HepG2 (cell line): ENCODE measurements around the gene WDR83. TPM values are rescaled to one million over a fixed set of nuclear protein-coding genes. Genes with fewer than 3 reads are reported as not detected.

Source experiments
- AHR ChIP-seq: IDR thresholded peaks from 2 replicates; pipeline ENCODE4 v1.6.1; 2018; ENCODE audit warnings: missing genetic modification reagents, missing compliant biosample characterization
- CREB1 ChIP-seq, 2 experiments: fragments of 450-650 bp in 1 of 2; IDR thresholded peaks; 2 replicates each; pipeline ENCODE4 v1.6.1; 2016 to 2017; ENCODE audit warnings: control low read depth in 1 of 2, mild to moderate bottlenecking in 1 of 2, missing compliant biosample characterization in 1 of 2, missing genetic modification characterization in 1 of 2
- JUND ChIP-seq: sonication (generic); formaldehyde crosslinking; IDR thresholded peaks from 2 replicates; pipeline ENCODE4 v1.8.0; 2022; ENCODE audit warnings: mild to moderate bottlenecking, missing genetic modification reagents
- KDM5A ChIP-seq: fragments of 200-600 bp; sonication (generic); IDR thresholded peaks from 2 replicates; pipeline ENCODE4 v1.7.0; 2018; ENCODE audit warnings: antibody characterized with exemption, mild to moderate bottlenecking, low read length, borderline replicate concordance
- NR2F1 ChIP-seq, 2 experiments: fragments of 450-650 bp in 1 of 2; formaldehyde crosslinking in 1 of 2; IDR thresholded peaks; 2 replicates each; pipeline versions ENCODE4 v1.5.0 to v1.6.1; 2016 to 2020; ENCODE audit warnings: mild to moderate bottlenecking in 1 of 2, missing compliant biosample characterization in 1 of 2, missing genetic modification reagents in 1 of 2, moderate library complexity in 1 of 2
- PHB2 ChIP-seq: fragments of 450-650 bp; IDR thresholded peaks from 2 replicates; pipeline ENCODE4 v1.6.1; 2018; ENCODE audit not compliant: partially characterized antibody
- TBX3 ChIP-seq: fragments of 450-650 bp; IDR thresholded peaks from 2 replicates; pipeline ENCODE4 v1.6.1; 2017; ENCODE audit warnings: antibody characterized with exemption, mild to moderate bottlenecking, inconsistent platforms, borderline replicate concordance
- TEF ChIP-seq: sonication (generic); formaldehyde crosslinking; IDR thresholded peaks from 2 replicates; pipeline ENCODE4 v1.5.0; 2020; ENCODE audit warnings: missing genetic modification reagents
- THRA ChIP-seq: sonication (generic); formaldehyde crosslinking; IDR thresholded peaks from 2 replicates; pipeline ENCODE4 v1.4.0; 2020; ENCODE audit warnings: missing genetic modification reagents, borderline replicate concordance
- ZBTB1 ChIP-seq: sonication (generic); formaldehyde crosslinking; IDR thresholded peaks from 2 replicates; pipeline ENCODE4 v1.4.0; 2020; ENCODE audit warnings: missing genetic modification reagents, borderline replicate concordance
- ZNF18 ChIP-seq: sonication (generic); formaldehyde crosslinking; IDR thresholded peaks from 2 replicates; pipeline ENCODE4 v1.8.0; 2022; ENCODE audit warnings: mild to moderate bottlenecking, missing genetic modification reagents; ENCODE audit not compliant: insufficient replicate concordance
- ZNF24 ChIP-seq: fragments of 450-650 bp; IDR thresholded peaks from 2 replicates; pipeline ENCODE4 v1.6.1; 2017; ENCODE audit warnings: antibody characterized with exemption, mild to moderate bottlenecking
- ZNF552 ChIP-seq: sonication (generic); formaldehyde crosslinking; IDR thresholded peaks from 2 replicates; pipeline ENCODE4 v1.9.0; 2022; ENCODE audit warnings: missing genetic modification reagents, mild to moderate bottlenecking, borderline replicate concordance
- ZNF781 ChIP-seq: sonication (generic); formaldehyde crosslinking; IDR thresholded peaks from 2 replicates; pipeline ENCODE4 v1.5.1; 2020; ENCODE audit warnings: borderline replicate concordance, mild to moderate bottlenecking, missing genetic modification reagents; ENCODE audit errors: not compliant biosample characterization
- ZXDC ChIP-seq: sonication (generic); formaldehyde crosslinking; IDR thresholded peaks from 2 replicates; pipeline ENCODE4 v1.5.0; 2020; ENCODE audit warnings: mild to moderate bottlenecking, missing genetic modification reagents
- polyA plus RNA-seq, 8 experiments: library from polyadenylated mRNA; depleted of rRNA in 3 of 8; stranded (reverse) in 7 of 8; unstranded in 1 of 8; fragments of >200 nt; fragmentation: Illumina TruSeq in 4 of 8; extraction: Trizol in 4 of 8; gene quantifications; 2 replicates each; pipeline versions ENCODE4 v1.2.1 to v1.2.3, GENCODE V29; 2011 to 2016; ENCODE audit warnings: low read depth in 4 of 8, missing spikeins in 1 of 8, mixed read lengths in 1 of 8; ENCODE audit not compliant: insufficient read depth in 1 of 8
- total RNA-seq, 5 experiments: library from RNA; depleted of rRNA; stranded (reverse); fragments of >200 nt; fragmentation: Illumina TruSeq; extraction: Trizol; gene quantifications; 2 replicates each; pipeline ENCODE4 v1.2.3, GENCODE V29; 2016; ENCODE audit warnings: low read depth in 1 of 5

WDR83 gene
- total and polyA plus RNA-seq, 2 of the 13 experiments (the other 11 are each of a cell fraction or from before 2014, with no cell fraction given) = 4.5 to 10.7 TPM

GRCh38 chr19:12681074-12681987 is 14.7 kb downstream of the WDR83 start, which contains the start of gene DHPS (continued):
- no peak for TF ChIP-seq THRA (CRISPR knock-in tag)
- no peak for TF ChIP-seq ZXDC (CRISPR knock-in tag)
- TF ChIP-seq KDM5A = peak; percentile 92; the same call in 1 of the 2 replicates
- TF ChIP-seq PHB2 = no peak
- TF ChIP-seq TBX3 = no peak
- no peak for TF ChIP-seq NR2F1 (CRISPR knock-in tag; IDR thresholded peaks at IDR 0.05)
- no peak for TF ChIP-seq JUND (CRISPR knock-in tag)
- peak; percentile 77; the same call in 1 of the 2 replicates for TF ChIP-seq AHR (CRISPR knock-in tag)
- TF ChIP-seq ZNF24 = no peak
- TF ChIP-seq CREB1 (IDR thresholded peaks at IDR 0.05) = no peak; the same call in none of the 2 replicates
- TF ChIP-seq CREB1 (CRISPR knock-in tag; IDR thresholded peaks at IDR 0.05) = peak; percentile 68
- no peak for TF ChIP-seq ZNF18 (CRISPR knock-in tag)
- no peak for TF ChIP-seq ZBTB1 (CRISPR knock-in tag)
- TF ChIP-seq ZNF552 (CRISPR knock-in tag) = peak; percentile 78; the same call in 1 of the 2 replicates
- no peak for TF ChIP-seq TEF
- TF ChIP-seq ZNF781 = peak; percentile 16
